Measurements from ENCODE around the gene PPP1R2C.

Gene PPP1R2C

DNA sequence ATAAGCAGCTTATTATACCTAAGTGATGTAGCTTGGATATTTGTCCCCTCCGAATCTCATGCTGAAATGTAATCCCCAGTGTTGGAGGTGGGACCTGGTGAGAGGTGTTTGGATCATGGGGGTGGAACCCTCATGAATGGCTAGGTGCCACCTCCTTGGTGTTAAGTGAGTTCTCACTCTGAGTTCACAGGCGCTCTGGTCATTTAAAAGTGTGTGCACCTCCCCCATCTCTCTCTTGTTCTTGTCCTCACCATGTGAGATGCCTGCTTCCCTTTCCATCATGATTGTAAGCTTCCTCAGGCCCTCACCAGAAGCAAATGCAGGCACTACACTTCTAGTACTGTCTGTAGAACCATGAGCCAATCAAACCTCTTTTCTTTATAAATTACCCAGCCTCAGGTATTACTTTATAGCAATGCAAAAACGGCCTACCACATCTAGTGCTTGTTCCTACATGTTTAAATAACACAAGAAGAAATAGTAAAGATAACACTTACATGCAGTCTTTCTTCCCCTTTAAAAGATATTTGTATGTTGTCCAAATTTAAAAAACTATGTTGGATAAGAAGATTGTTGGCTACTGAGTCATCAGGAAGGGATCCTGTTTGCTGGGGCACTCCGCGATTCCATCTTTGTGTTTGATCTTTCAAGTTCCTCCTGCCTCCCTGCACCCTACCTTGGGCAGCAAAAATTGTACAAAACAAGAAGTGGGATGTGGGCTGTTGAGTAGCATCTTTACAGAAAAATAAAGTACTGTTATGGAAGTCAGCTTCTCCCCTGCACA lies 29.7 kb downstream of the PPP1R2C start:
- no peak for DNase-seq (ENCODE audit: low read depth)

DNA sequence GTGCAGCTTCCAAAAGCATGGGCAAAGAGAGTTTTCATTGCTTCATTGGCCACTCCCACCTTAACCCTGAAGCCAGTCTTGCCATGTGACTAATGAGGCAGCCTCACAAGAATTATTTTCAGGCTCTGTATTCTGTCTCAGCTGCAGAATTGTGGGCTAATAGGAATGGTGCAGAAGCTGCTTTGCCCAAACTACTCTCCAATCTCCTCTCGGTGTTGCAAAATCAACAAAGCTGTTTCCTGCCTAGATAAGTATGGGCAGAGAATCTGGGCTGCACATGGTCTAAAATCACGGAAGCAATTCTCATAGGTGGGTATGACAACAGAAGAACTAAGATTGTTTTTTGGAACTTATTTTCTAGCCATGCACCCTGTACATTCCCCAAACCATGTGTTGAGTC lies 31.4 kb downstream of the PPP1R2C start:
- peak; percentile 44 for DNase-seq (ENCODE audit: low read depth)

DNA sequence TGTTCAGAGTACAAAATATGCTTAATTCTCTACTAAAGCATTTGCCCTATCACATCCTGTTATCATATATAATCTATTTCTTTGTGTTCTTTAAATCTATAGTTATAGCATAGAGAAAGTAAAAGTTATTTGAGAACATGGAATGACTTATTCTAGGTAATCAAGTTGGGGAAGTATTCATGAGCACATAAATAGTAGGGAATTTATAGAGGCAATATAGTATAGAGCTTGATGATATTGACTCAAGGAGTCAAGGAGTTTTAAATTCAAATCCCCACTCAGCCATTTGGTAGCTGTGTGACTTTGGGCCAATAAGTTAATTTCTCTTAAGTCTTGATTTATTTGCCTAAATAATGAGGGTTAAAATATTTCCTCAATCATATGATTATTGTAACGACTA lies 37.5 kb downstream of the PPP1R2C start:
- no peak for DNase-seq (ENCODE audit: low read depth)

DNA sequence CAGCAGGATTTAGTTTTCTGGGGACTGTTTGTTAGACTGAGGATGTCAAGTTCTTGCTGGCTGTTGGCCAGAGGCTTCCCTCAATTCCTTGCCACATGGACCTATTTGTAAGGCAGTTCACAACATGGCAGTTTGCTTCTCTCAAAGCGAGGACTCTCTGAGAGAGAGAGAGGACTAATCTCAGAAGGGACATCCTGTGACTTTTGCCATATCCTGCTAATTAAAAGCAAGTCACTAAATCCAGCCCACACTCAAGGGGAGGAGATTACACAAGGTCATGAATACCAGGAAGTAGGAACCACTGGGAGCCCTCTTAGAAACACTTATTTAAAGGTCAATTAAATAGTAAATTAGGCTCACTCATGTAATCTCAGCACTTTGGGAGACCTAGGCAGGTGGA lies 38.2 kb downstream of the PPP1R2C start:
- DNase-seq (ENCODE audit: low read depth), result no peak

DNA sequence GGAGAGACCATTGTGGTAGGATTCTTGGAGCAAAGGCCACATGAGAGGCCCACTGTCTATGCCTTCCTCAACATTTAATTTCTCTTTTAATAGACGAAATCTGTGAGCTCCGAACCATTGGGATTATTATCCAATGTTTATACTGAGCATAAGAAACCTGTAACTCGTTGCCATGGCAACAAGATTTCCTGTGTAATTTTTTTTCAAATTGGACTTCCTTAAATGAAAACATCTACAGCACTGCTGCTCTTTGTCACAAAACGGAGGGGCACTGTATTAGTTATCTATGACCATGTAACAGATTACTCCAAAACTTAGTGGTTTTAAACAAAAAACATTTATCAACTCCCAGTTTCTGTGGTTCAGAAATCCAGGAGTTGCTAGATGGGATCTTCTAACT lies 38.7 kb downstream of the PPP1R2C start:
- no peak for DNase-seq (ENCODE audit: low read depth)

DNA sequence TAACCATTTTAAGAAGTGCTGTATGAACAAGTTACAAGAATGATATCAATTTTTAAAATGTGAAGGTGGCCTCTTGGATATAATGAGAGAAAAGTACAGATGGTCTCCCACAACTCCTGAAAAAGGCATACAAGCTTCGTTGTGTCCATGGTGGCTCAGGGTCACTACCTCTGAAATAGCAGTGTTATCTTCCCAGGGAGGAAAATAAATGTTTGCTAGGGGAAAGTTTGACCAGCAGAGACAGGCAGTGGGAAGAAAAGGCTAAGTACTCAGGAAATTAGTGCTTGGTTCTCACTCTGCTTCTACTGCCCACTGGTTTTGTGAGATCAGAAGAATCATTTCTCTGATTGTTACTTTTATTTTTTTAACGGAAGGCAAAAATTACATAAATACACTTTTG lies 39.4 kb downstream of the PPP1R2C start:
- no peak for DNase-seq (ENCODE audit: low read depth)

DNA sequence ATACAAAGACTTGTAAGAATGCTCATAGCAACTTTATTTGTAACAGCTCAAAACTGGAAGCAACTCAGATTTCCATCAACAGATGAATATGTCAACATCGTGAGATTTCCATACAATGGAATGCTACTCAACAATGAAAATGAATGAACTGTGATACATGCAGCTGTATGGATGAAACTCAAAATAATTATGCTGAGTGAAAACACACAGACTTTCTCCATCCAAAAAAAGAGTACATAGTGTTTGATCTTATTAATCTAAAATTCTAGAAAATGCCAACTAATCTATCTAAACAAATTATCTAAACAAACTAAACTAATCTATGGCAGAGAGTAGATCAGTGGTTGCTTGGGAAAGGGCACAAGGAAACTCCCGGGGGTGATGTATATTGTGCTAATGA lies 42.7 kb downstream of the PPP1R2C start:
- no peak for DNase-seq (ENCODE audit: low read depth)

DNA sequence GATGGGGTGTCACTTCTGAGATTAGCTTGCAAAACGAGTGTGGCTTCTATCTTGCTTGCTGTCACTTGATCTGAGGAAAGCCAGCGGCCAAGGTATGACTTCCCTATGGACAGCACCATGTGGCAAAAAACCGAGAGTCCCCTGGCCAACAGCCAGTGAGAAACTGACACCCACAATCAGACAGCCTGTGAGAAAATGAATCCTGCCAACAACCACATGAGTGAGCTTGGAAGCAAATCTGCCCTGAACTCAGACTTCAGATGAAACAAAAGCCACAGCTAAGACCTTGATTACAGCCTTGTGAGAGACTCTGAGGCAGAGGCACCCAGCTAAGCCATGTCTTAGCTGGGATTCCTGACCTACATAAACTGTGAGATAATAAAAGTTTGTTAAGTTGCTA lies 45.5 kb downstream of the PPP1R2C start:
- DNase-seq (ENCODE audit: low read depth), result no peak
